GM04504 (cell line): Measurements from ENCODE around the gene ZC3H18.

Experiments
- DNase-seq: peaks from one replicate; pipeline ENCODE4 v3.0.0-alpha.2; 2012; ENCODE audit warnings: low read depth

ZC3H18 gene

GRCh38 chr16:88569985-88570690 is at the start of gene ZC3H18:
TSS of gene ZC3H18 (plus strand) at chr16:88570403. CDS start at chr16:88577124, 6,721 bp downstream.
- DNase-seq = peak; percentile 92

DNA sequence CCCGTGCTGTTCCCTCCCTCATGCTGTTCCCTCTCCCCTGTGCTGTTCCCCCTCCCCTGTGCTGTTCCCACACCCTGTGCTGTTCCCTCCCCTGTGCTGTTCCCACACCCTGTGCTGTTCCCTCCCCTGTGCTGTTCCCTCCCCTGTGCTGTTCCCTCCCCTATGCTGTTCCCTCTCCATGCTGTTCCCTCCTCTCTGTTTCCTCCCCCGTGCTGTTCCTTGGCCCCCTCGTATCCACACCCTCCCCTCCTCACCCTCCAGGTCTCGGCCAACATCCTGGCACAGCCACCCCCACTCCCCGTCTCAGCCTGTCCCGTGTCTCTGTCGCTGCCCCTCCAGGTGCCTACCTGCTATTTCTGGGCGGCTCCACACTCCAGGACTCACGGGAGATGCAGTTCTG is 48.5 kb upstream of the ZC3H18 start:
- DNase-seq = no peak

DNA sequence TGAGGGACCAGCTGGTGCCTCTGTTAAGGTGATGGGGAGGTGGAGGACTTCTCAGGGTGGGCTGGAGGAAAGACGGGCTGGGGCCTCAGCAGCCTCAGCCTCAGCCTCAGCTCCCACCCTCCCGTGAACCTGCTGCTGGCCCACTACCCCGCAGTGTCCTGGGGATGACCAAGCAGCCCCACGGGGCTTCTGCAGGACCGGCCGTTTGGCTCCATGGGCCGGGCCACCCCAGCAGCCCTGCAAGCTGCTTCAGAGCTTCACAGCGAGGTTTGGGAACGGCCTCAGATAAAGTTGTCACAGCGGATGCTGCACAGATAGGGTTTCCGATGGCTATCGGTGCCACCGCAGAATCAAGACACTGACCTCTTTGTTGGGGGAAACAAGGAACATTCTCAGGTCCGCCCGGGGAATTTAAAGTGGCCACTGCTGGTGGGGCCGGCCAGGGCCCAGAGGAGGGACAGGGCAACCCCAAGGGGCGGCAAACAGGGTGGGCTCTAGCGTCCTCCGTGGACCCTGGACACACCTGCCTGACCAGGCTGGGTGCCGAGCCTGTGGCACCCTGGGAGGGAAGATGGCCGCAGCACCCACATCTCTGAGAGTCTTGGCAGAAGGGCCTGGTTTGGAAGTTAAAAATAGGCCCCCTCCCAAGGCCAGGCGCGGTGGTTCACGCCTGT is 47.8 kb upstream of the ZC3H18 start:
- no peak for DNase-seq

GRCh38 chr16:88523309-88524161 is 46.7 kb upstream of the ZC3H18 start:
- DNase-seq = no peak

DNA sequence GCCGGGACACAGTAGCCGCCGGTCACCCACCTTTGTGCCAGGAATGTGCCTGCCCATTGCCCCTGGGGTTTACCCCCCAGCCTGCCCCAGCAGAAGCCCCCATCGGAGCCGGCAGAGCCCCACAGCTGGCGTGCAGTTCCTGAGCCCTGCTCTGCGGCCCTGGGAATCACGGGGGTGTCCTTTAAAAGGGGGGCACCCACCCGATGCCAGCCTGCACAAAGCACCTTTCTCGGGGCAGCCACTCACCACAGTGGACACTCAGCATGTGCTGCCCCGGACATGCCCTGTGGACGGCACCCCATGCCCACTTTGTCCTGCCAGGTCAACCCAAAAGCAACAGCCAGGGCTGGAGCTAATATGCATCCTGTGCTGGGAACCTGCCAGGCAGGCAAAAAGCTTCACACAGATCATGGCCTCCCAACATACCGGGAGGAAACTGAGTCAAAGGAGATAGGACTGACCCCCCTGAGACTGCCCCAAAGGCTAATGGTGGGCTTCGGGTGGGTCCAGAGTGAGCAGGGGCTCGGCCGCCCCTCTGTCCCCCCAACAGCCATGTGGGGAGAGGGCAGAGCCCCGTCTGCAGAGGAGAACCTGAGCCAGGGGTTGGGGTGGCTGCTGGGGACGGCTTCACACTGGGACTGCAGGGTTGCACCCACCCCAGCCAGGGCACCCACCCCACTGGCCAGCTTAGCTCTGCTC is 45.8 kb upstream of the ZC3H18 start:
- no peak for DNase-seq

GRCh38 chr16:88524973-88525662 is 45.1 kb upstream of the ZC3H18 start:
- no peak for DNase-seq

GRCh38 chr16:88525663-88525990 is 44.6 kb upstream of the ZC3H18 start:
- no peak for DNase-seq

DNA sequence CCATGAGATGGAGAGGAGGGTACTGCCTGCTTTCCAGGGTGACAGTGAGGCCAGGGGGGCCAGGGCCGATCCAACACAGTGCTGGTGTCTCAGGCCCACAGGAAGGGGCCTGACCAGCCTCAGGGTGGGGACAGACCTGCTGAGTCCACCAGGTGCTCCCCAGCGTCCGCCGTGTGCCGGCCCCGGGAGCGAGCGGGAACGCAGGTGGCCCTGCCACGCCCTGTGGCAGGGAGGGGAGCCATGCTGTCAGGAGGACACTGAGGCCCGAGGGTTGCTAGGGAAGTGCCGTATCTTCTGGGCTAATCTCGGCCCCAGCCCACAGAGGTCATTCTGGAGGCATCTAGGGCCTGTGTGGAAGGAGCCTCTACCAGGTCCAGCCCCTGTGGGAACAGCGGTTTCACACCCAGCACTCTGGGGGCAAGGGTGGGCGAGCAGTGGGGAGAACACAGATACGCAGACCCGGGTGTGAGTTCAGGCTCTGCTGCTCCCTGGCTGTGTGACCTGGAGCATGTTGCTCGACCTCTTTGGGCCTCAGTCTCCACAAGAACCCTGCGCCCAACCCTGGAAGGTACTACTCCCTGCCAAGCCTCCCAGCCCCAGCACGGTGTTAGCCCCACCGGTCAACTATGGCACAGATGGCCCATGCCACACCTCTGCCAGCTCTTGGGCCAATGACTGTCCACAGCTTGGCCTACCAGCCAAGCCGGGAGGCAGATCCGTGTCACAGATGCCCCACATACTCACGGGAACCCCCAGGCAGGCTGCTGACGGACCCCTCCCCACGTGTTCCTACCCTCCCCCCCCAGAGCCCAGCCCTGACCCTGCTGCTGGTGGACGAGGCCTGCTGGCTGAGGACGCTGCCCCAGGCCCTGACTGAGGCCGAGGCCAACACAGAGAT is 43.9 kb upstream of the ZC3H18 start:
- DNase-seq = no peak

DNA sequence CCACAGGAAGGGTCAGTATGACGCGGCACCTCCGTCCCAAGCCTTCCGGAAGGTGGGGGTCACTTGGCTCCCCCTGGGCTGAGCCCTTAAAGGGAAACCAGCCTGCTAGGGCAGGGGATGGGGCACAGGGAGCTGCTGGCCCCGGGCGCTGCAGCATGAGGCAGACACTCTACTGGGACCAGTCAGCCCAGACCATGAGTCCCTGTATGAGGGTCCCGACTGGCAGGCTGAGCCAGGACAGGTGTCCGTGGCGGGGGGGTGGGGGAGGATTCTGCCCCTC is 43.4 kb upstream of the ZC3H18 start:
- no peak for DNase-seq

- DNase-seq = no peak
Observed at GRCh38 chr16:88527186-88527936, 42.8 kb upstream of the ZC3H18 start.

DNA sequence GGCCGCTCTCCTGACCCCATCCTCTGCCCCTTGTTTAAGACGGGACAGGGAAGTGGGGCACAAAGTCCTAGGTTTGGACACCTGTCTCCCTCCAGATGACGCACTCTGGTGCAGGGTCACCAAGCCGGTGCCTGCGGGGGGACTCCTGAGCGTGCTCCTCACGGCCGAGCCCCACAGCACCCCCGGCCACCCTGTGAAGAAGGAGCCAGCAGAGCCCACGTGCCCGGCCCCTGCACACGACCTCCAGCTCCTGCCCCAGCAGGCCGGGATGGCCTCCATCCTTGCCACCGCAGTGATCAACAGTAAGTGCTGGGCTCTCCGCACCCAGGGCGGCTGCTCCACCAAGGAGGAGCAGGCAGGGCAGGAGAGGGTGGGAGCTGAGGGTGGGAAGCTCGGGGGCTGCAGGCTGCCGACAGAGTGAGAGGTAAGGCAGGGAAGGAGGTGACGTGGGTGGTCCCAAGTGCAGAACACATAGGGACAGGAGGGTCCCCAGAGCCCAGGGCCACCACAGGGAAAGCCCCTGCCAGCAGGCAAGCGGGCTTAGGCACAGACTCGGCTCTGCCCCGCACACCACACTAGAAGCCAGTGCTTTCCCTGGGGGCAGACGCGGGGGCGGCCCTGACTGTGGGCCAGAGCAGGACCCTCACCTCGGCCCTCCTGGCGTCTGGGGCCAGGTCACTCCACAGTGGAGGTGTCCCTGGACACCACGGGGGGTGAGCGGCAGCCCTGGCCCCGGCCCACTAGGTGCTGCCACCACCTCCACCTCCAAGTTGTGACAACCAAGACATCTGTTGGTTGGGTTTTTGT is 42.1 kb upstream of the ZC3H18 start:
- DNase-seq = no peak

DNA sequence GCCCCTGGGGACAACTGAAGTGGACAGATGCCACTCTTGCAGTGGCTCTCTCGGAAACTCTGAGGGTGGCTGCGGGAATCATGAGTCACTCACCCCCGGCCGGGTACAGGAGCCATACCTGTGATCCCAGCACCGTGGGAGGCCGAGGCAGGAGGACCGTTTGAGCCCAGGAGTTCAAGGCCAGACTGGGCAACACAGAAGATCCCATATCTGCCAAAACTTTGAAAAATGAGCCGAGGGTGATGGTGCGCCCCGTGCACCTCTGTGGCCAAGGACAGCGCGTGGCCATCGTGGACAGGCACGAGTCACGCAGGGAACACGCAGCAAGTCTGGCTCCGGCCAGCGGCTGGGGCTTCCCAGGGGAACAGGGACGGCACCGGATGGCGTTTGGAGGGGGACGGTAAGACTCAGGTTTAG is 41.3 kb upstream of the ZC3H18 start:
- DNase-seq = no peak

- no peak for DNase-seq
Observed at GRCh38 chr16:88529596-88529995, 40.6 kb upstream of the ZC3H18 start.

DNA sequence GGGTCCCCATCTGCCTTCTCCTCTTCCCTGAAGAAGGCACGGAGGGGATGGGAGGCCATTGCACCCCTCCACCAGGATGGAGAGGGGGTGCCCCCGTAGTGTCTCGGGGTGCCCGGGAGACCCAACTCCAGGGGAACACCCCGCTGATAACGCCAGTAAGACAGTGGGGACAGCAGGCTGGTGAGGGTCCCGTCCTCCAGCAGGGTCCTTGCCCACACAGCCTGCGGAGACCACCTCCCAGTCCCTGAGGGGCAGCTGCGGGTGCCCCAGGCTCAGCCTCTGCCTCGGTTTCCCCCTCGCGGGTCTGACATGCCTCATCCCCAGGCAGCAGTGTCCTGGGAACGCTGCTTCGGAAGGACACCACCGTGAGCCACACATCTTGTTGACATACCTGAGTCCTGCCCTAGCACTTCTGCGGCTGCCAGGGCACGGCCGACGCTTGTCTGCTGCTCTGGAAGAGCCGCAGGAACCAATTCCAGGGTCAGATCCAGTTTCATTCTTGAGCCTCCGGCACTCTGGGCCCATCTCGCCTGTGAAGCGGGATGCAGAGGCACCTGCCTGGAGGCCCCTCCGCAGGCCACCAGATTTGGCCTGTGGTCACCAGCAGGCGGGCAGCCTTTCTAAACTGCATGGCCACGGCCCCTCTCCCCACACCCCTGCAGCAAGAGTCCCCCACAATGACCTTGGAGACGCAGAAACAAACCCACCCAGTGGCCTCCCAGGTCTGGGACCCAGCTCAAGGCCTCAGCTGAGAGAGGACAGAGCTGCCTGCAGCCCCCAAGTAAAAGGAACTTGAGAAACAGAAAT is 39.9 kb upstream of the ZC3H18 start:
- DNase-seq = no peak

- DNase-seq = no peak
Observed at GRCh38 chr16:88530858-88531203, 39.4 kb upstream of the ZC3H18 start.

- no peak for DNase-seq
Observed at GRCh38 chr16:88531346-88531745, 38.9 kb upstream of the ZC3H18 start.

GRCh38 chr16:88531931-88532433 is 38.2 kb upstream of the ZC3H18 start:
- DNase-seq = no peak
